ENCODE data around the gene C19orf67.

The C19orf67 gene

GRCh38 chr19:14107581-14108461, 22.2 kb upstream of the C19orf67 start:
- no peak for DNase-seq

- DNase-seq, result no peak
Measured at GRCh38 chr19:14106840-14107239, 21.3 kb upstream of the C19orf67 start.

- no peak for DNase-seq
Measured at GRCh38 chr19:14105680-14106079, 20.1 kb upstream of the C19orf67 start.

- DNase-seq, result no peak
Measured at GRCh38 chr19:14103310-14103709, 17.7 kb upstream of the C19orf67 start.

GRCh38 chr19:14102756-14103155, 17.2 kb upstream of the C19orf67 start:
- no peak for DNase-seq

GRCh38 chr19:14102102-14102696, 16.6 kb upstream of the C19orf67 start:
- DNase-seq, result no peak

- DNase-seq, result no peak
Measured at GRCh38 chr19:14101003-14101545, 15.5 kb upstream of the C19orf67 start.

GRCh38 chr19:14097532-14098151, 12.1 kb upstream of the C19orf67 start:
- no peak for DNase-seq

- DNase-seq, result no peak
Measured at GRCh38 chr19:14096272-14096992, 10.8 kb upstream of the C19orf67 start.

GRCh38 chr19:14094854-14095253, 9.3 kb upstream of the C19orf67 start:
- no peak for DNase-seq

GRCh38 chr19:14093117-14093823, 7.7 kb upstream of the C19orf67 start:
- no peak for DNase-seq

- DNase-seq, result peak in 1 of 5 experiments; percentile 72
Measured at GRCh38 chr19:14091813-14092462, 6.4 kb upstream of the C19orf67 start.

- DNase-seq, result peak in 4 of 5 experiments; percentile 47 to 81 (median 57)
Measured at GRCh38 chr19:14091081-14091812, 5.7 kb upstream of the C19orf67 start.

- peak; percentile 63 to 92 (median 73) for DNase-seq
Measured at GRCh38 chr19:14090509-14091080, 5.0 kb upstream of the C19orf67 start, which contains the start of gene SAMD1. Gene SAMD1, minus strand, starts transcription at chr19:14090751.

GRCh38 chr19:14089662-14090508, 4.3 kb upstream of the C19orf67 start:
- peak; percentile 16 to 72 (median 34) for DNase-seq

- DNase-seq, result peak in 1 of 5 experiments; percentile 51
Measured at GRCh38 chr19:14089412-14089661, 3.8 kb upstream of the C19orf67 start.

- DNase-seq, result no peak
Measured at GRCh38 chr19:14088634-14089411, 3.2 kb upstream of the C19orf67 start.

GRCh38 chr19:14086098-14086497, 515 bp upstream of the C19orf67 start:
- DNase-seq, result no peak

- no peak for DNase-seq
Measured at GRCh38 chr19:14082675-14082960, 3.0 kb downstream of the C19orf67 start.

Measured in T-helper 2 cell (primary cell).